ENCODE measurements around the gene OBSL1.

The OBSL1 gene

GRCh38 chr2:219565130-219566080 lies 5.9 kb downstream of the OBSL1 start:
- DNase-seq, result no peak

- no peak for DNase-seq
Observed at GRCh38 chr2:219563271-219563928, 7.9 kb downstream of the OBSL1 start.

- DNase-seq, result no peak
Observed at GRCh38 chr2:219562049-219563020, 9.0 kb downstream of the OBSL1 start.

- no peak for DNase-seq
Observed at GRCh38 chr2:219561179-219562048, 9.9 kb downstream of the OBSL1 start.

- no peak for DNase-seq
Observed at GRCh38 chr2:219560893-219561178, 10.5 kb downstream of the OBSL1 start.

GRCh38 chr2:219560037-219560892 lies 11.1 kb downstream of the OBSL1 start:
- DNase-seq, result no peak

GRCh38 chr2:219559156-219559915 lies 12.0 kb downstream of the OBSL1 start:
- no peak for DNase-seq

GRCh38 chr2:219557791-219558785 lies 13.3 kb downstream of the OBSL1 start:
- DNase-seq, result no peak

GRCh38 chr2:219557320-219557719 lies 14.0 kb downstream of the OBSL1 start:
- DNase-seq, result no peak

GRCh38 chr2:219556413-219556812 lies 14.9 kb downstream of the OBSL1 start:
- DNase-seq, result no peak

- DNase-seq, result no peak
Observed at GRCh38 chr2:219555956-219556355, 15.4 kb downstream of the OBSL1 start.

- DNase-seq, result no peak
Observed at GRCh38 chr2:219554350-219554749, 17.0 kb downstream of the OBSL1 start.

- no peak for DNase-seq
Observed at GRCh38 chr2:219553463-219553963, 17.8 kb downstream of the OBSL1 start.

- no peak for DNase-seq
Observed at GRCh38 chr2:219553168-219553417, 18.2 kb downstream of the OBSL1 start.

GRCh38 chr2:219552382-219553167 lies 18.8 kb downstream of the OBSL1 start:
- peak; percentile 76 to 80 for DNase-seq

- DNase-seq, result no peak
Observed at GRCh38 chr2:219551441-219552381, 19.6 kb downstream of the OBSL1 start.

- DNase-seq, result no peak
Observed at GRCh38 chr2:219549619-219550018, 21.7 kb downstream of the OBSL1 start.

All from activated CD4-positive, alpha-beta T cell treated with anti-CD3 and anti-CD28 coated beads for 4 hours (primary cell).